ENCODE results near the gene KIF12. TPM values are rescaled to one million over a fixed set of nuclear protein-coding genes. Genes with fewer than 3 reads are reported as not detected.
A peak's percentile ranks its signal among the peaks of the same experiment; 100 is the strongest.

The KIF12 gene
- total RNA-seq, 4 donors from 2014 or later = 0.53 to 5.3 (median 1.9) TPM

DNA sequence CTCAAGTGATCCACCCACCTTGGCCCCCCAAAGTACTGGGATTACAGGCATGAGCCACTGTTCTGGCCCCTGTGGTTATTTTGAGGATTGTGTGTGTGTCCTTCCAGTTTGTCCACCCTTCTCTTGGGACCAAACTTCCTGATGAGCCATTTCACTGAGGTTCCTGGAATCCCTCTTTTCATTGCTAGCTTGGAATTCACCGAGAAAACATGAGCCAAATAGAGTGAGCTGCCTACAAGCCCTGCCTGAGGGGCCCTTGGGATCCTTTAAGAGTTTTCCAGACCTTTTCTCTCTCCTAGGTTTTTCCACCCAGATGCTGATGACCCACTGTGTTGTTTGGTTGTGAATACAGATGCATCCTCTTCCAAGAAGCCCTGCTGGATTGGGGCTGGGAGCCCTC, 13.2 kb upstream of the KIF12 start:
- 45 to 73% methylated on average over 1 of the region's 1 CpG for WGBS, 2 donors
- no peak overlapping the region for H3K4me3 ChIP-seq (ENCODE audit: low read depth, poor library complexity, severe bottlenecking)
- DNase-seq (ENCODE audit: low spot score in 2 of 2) = no peak
- intact Hi-C loops (cut with DNase I; ENCODE audit: low total_unique reads) = no loop called here
- TF ChIP-seq, protein P1, sequence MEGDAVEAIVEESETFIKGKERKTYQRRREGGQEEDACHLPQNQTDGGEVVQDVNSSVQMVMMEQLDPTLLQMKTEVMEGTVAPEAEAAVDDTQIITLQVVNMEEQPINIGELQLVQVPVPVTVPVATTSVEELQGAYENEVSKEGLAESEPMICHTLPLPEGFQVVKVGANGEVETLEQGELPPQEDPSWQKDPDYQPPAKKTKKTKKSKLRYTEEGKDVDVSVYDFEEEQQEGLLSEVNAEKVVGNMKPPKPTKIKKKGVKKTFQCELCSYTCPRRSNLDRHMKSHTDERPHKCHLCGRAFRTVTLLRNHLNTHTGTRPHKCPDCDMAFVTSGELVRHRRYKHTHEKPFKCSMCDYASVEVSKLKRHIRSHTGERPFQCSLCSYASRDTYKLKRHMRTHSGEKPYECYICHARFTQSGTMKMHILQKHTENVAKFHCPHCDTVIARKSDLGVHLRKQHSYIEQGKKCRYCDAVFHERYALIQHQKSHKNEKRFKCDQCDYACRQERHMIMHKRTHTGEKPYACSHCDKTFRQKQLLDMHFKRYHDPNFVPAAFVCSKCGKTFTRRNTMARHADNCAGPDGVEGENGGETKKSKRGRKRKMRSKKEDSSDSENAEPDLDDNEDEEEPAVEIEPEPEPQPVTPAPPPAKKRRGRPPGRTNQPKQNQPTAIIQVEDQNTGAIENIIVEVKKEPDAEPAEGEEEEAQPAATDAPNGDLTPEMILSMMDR (IDR thresholded peaks at IDR 0.05) = no peak
- TF ChIP-seq POLR2A (IDR thresholded peaks at IDR 0.05) = no peak

DNA sequence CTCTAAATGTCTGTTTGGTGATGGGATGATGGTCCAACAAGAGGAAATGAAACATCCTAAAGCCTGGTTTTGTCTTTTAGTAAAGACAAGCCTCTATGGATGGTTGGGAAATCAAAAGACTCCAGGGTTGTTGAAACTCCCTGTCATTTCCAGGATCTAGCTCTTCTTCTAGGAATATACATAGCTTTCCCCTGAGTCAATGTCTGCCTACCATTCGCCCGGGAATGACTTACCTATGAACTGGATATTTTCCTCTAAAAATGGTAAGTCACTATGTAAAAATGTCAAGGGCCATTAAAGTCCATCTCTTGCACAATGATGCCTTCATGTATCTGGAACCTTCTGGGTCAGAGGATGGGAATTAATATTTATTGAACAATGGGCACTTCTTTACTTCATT, 11.1 kb upstream of the KIF12 start:
- 88 to 92% methylated on average over 2 of the region's 2 CpGs for WGBS, 2 donors
- intact Hi-C loops (cut with DNase I; ENCODE audit: low total_unique reads) = no loop called here
- H3K4me3 ChIP-seq (ENCODE audit: low read depth, poor library complexity, severe bottlenecking) = no peak overlapping the region
- no peak for TF ChIP-seq POLR2A (IDR thresholded peaks at IDR 0.05)
- TF ChIP-seq, protein P1 (IDR thresholded peaks at IDR 0.05) = no peak
- no peak for DNase-seq (ENCODE audit: low spot score in 2 of 2)

DNA sequence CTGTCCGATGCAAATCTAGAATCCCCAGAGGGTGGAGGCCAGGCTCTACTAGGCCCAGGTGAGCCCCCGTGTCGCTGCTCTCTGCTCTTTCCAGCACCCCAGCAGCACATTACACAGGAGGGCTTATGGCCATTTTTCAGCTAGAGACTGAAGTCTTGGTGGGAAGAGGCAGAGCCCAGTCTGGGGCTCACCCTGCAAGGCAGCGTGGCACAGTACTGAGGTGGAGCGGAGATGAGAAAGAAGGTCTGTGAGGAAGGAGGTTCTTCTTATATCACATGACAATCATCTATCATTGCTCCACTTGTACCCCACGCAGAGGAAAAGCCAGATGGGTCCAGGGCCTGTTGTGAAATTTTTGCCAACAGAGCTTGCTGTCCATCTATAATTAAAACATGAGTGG, 10.0 kb upstream of the KIF12 start:
- no peak for TF ChIP-seq POLR2A (IDR thresholded peaks at IDR 0.05)
- TF ChIP-seq, protein P1 (IDR thresholded peaks at IDR 0.05) = no peak
- intact Hi-C loops (cut with DNase I; ENCODE audit: low total_unique reads) = loop anchor here (5.0 kb wide), 1 partner anchor 178 kb away; no protein-coding TSS in a partner anchor
- peak in 1 of 2 donors; percentile 64 for DNase-seq (ENCODE audit: low spot score in 2 of 2)
- 93 to 97% methylated on average over 6 of the region's 6 CpGs for WGBS, 2 donors
- H3K4me3 ChIP-seq (ENCODE audit: low read depth, poor library complexity, severe bottlenecking) = no peak overlapping the region

DNA sequence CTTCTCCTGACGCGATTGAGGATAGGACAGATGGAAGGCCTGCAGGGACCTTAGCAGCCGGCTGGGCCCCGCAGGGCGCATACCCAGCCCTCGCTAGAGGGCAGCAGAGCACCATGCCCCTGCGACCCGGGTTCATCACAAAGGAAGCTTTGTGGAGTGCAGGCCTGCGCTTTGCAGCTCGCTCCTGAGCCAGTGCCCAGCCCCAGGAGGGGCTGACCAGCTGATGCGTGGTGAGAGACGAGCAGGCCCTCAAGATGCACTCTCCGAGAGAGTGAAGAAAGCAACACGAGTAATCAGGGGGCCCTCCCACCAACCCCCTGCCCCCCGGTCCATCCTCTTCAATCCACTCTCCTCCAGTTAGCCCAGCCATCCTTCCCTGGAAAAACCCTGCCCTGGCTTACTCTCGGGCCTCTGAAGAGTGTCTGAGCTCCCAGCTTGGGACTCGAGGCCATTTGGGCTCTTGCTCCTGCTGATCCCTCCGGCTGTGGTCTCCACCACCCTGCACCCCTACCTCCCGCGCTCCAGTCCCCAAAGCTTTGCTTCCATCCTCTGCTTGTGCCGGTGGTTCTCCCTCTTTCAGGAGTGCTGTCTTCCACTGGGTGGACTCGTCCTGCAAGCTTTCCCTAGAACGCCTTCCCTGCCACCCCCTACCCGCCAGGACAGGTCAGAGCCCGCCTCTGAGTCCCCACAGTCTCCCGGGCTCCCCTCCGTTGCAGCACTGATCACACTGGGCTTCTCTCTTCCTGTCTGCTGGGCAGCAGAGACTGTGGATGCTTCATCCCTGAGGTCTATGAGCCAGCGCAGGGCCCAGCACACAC, 9.1 kb upstream of the KIF12 start:
- no peak for TF ChIP-seq POLR2A (IDR thresholded peaks at IDR 0.05)
- TF ChIP-seq, protein P1 (IDR thresholded peaks at IDR 0.05) = peak in 1 of 3 donors; percentile 26
- intact Hi-C loops (cut with DNase I; ENCODE audit: low total_unique reads) = loop anchor here (5.0 kb wide), 1 partner anchor 179 kb away; no protein-coding TSS in a partner anchor
- WGBS, 2 donors = 52 to 54% methylated on average over 28 of the region's 28 CpGs
- no peak overlapping the region for H3K4me3 ChIP-seq (ENCODE audit: low read depth, poor library complexity, severe bottlenecking)
- DNase-seq (ENCODE audit: low spot score in 2 of 2) = peak; percentile 44 to 90

DNA sequence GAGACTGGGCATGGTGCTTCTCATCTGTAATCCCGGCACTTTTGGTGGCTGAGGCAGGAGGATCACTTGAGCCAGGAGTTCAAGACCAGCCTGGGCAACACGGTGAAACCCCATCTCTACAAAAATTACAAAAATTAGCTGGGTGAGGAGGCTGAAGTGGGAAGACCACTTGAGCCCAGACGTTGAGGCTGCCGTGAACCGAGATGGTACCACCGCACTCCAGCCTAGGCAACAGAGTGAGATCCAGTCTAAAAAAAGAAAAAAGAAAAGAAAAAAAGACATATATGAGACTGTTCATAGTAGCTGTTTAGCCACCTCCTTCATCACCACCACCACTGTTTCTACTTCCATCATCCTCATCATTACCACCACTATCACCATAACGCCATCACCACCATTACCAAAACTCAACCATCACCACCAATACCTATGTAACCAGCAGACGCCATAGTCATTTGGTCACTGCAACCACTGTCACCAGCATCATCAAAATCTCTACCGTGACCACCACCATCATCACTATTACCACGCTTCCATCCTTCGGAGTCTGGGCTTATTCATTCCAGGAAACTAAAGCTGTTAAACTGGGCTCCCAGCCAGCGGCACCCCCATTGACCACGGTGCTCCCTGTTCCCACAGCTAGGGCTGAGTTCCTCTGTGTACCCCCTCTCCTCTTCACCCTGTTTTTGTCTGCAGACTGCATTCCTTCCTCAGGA, 8.4 kb upstream of the KIF12 start:
- intact Hi-C loops (cut with DNase I; ENCODE audit: low total_unique reads) = loop anchor here (5.0 kb wide), 1 partner anchor 180 kb away; no protein-coding TSS in a partner anchor
- WGBS, 2 donors = 77 to 80% methylated on average over 13 of the region's 13 CpGs
- peak in 1 of 2 donors; percentile 69 for DNase-seq (ENCODE audit: low spot score in 2 of 2)
- TF ChIP-seq, protein P1 (IDR thresholded peaks at IDR 0.05) = no peak
- TF ChIP-seq POLR2A (IDR thresholded peaks at IDR 0.05) = no peak
- H3K4me3 ChIP-seq (ENCODE audit: low read depth, poor library complexity, severe bottlenecking) = no peak overlapping the region

Data from lower leg skin (tissue), 4 donors.